ENCODE results near the gene AUNIP.

AUNIP gene

GRCh38 chr1:25810341-25811299, 48.6 kb downstream of the AUNIP start:
- peak; percentile 84 for TF ChIP-seq CTCF (IDR thresholded peaks at IDR 0.05; ENCODE audit: insufficient read depth, low read depth, low read length, missing control alignments)
- H3K4me3 ChIP-seq (ENCODE audit: low read length), result no peak overlapping the region

GRCh38 chr1:25809929-25810328, 49.3 kb downstream of the AUNIP start:
- DNase-seq (ENCODE audit: low read depth), result no peak
- H3K4me3 ChIP-seq (ENCODE audit: low read length), result no peak overlapping the region
- no peak for TF ChIP-seq CTCF (IDR thresholded peaks at IDR 0.05; ENCODE audit: insufficient read depth, low read depth, low read length, missing control alignments)

More at GRCh38 chr1:25810341-25811299, 48.6 kb downstream of the AUNIP start:
- peak; percentile 53 for DNase-seq (ENCODE audit: low read depth)

- no peak for TF ChIP-seq CTCF (IDR thresholded peaks at IDR 0.05; ENCODE audit: insufficient read depth, low read depth, low read length, missing control alignments)
- H3K4me3 ChIP-seq (ENCODE audit: low read length), result no peak overlapping the region
- peak; percentile 56 for DNase-seq (ENCODE audit: low read depth)
Measured at GRCh38 chr1:25809283-25809926, 49.9 kb downstream of the AUNIP start.

- DNase-seq (ENCODE audit: low read depth), result no peak
- no peak for TF ChIP-seq CTCF (IDR thresholded peaks at IDR 0.05; ENCODE audit: insufficient read depth, low read depth, low read length, missing control alignments)
- H3K4me3 ChIP-seq (ENCODE audit: low read length), result no peak overlapping the region
Measured at GRCh38 chr1:25808481-25809244, 50.6 kb downstream of the AUNIP start.

- no peak for TF ChIP-seq CTCF (IDR thresholded peaks at IDR 0.05; ENCODE audit: insufficient read depth, low read depth, low read length, missing control alignments)
- no peak for DNase-seq (ENCODE audit: low read depth)
- no peak overlapping the region for H3K4me3 ChIP-seq (ENCODE audit: low read length)
Measured at GRCh38 chr1:25807480-25808390, 51.5 kb downstream of the AUNIP start.

- DNase-seq (ENCODE audit: low read depth), result no peak
- no peak for TF ChIP-seq CTCF (IDR thresholded peaks at IDR 0.05; ENCODE audit: insufficient read depth, low read depth, low read length, missing control alignments)
- H3K4me3 ChIP-seq (ENCODE audit: low read length), result no peak overlapping the region
Measured at GRCh38 chr1:25806418-25806817, 52.8 kb downstream of the AUNIP start.

Data from epithelial cell of esophagus (primary cell).